ENCODE results near the gene IL1RAPL2.

The IL1RAPL2 gene

GRCh38 chrX:104647084-104647483 is 81.1 kb downstream of the IL1RAPL2 start:
- DNase-seq (ENCODE audit: low spot score): no peak
- no peak for TF ChIP-seq CTCF (IDR thresholded peaks at IDR 0.05)
- Histone ChIP-seq H3K4me3 (no peak overlapping the region), H3K27ac (no peak overlapping the region)

- DNase-seq (ENCODE audit: low spot score): no peak
- TF ChIP-seq CTCF (IDR thresholded peaks at IDR 0.05): no peak
- H3K27ac ChIP-seq: no peak overlapping the region
- H3K4me3 ChIP-seq: no peak overlapping the region
Observed at GRCh38 chrX:104659005-104659744, 93.2 kb downstream of the IL1RAPL2 start.

- no peak overlapping the region for H3K4me3 ChIP-seq
- no peak for DNase-seq (ENCODE audit: low spot score)
- TF ChIP-seq CTCF (IDR thresholded peaks at IDR 0.05): no peak
- H3K27ac ChIP-seq: no peak overlapping the region
Observed at GRCh38 chrX:104660092-104660491, 94.1 kb downstream of the IL1RAPL2 start.

GRCh38 chrX:104662694-104663093 is 96.7 kb downstream of the IL1RAPL2 start:
- no peak overlapping the region for H3K4me3 ChIP-seq
- no peak for DNase-seq (ENCODE audit: low spot score)

GRCh38 chrX:104665691-104666090 is 99.7 kb downstream of the IL1RAPL2 start:
- H3K27ac ChIP-seq: no peak overlapping the region
- no peak for DNase-seq (ENCODE audit: low spot score)
- TF ChIP-seq CTCF (IDR thresholded peaks at IDR 0.05): no peak
- no peak overlapping the region for H3K4me3 ChIP-seq

More at GRCh38 chrX:104662694-104663093, 96.7 kb downstream of the IL1RAPL2 start:
- TF ChIP-seq CTCF (IDR thresholded peaks at IDR 0.05): no peak
- H3K27ac ChIP-seq: no peak overlapping the region

GRCh38 chrX:104668550-104668949 is 102.6 kb downstream of the IL1RAPL2 start:
- no peak overlapping the region for H3K4me3 ChIP-seq
- DNase-seq (ENCODE audit: low spot score): no peak
- no peak overlapping the region for H3K27ac ChIP-seq
- TF ChIP-seq CTCF (IDR thresholded peaks at IDR 0.05): no peak

- TF ChIP-seq CTCF (IDR thresholded peaks at IDR 0.05): no peak
- DNase-seq (ENCODE audit: low spot score): no peak
- H3K27ac ChIP-seq: no peak overlapping the region
- H3K4me3 ChIP-seq: no peak overlapping the region
Observed at GRCh38 chrX:104669063-104669462, 103.1 kb downstream of the IL1RAPL2 start.

All from coronary artery (tissue), 2 donors.